Fibroblast of villous mesenchyme (primary cell): ENCODE results near the gene SLC17A2. TPM values are rescaled to one million over a fixed set of nuclear protein-coding genes. Genes with fewer than 3 reads are reported as not detected.

Experiments used
- DNase-seq: peaks from one replicate; pipeline ENCODE4 v3.0.0-alpha.2; 2010; ENCODE audit warnings: low read depth
- H3K4me3 ChIP-seq: 2 replicates; pipeline ENCODE4 v1.5.1; 2011; ENCODE audit warnings: low read depth, mild to moderate bottlenecking, low read length
- CTCF ChIP-seq: IDR thresholded peaks from 2 replicates; pipeline ENCODE4 v1.5.1; 2012; ENCODE audit warnings: low read depth, mild to moderate bottlenecking, low read length; ENCODE audit not compliant: insufficient read depth
- total RNA-seq: library from RNA; depleted of rRNA; stranded (reverse); fragments of >200 nt; gene quantifications from 2 replicates; pipeline ENCODE4 v1.2.3, GENCODE V29; 2012

The SLC17A2 gene
- total RNA-seq, 1 donor: not detected

GRCh38 chr6:25886066-25886465, 44.4 kb downstream of the SLC17A2 start:
- no peak overlapping the region for H3K4me3 ChIP-seq
- no peak for TF ChIP-seq CTCF
- no peak for DNase-seq

GRCh38 chr6:25883991-25884390, 46.5 kb downstream of the SLC17A2 start:
- no peak overlapping the region for H3K4me3 ChIP-seq
- DNase-seq: peak; percentile 46
- no peak for TF ChIP-seq CTCF

DNA sequence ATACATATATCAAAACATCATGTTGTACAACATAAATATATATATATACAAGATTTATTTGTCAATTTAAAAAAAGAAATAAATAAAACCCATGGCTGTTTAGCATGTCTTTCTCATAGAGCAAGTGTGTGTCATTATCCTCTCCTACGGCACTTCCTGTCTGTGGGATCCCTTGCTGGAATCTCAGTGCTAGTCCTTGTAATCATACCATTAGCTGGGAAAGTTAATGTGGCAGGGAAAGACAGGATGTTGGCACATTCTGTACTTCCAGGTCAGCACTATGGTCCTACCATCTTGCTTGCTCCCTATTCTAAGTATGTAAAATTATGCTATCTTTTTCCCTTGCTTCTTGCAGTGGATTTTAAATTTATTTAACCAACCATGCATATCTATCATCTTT, 47.0 kb downstream of the SLC17A2 start:
- H3K4me3 ChIP-seq: no peak overlapping the region
- no peak for DNase-seq
- TF ChIP-seq CTCF: no peak

DNA sequence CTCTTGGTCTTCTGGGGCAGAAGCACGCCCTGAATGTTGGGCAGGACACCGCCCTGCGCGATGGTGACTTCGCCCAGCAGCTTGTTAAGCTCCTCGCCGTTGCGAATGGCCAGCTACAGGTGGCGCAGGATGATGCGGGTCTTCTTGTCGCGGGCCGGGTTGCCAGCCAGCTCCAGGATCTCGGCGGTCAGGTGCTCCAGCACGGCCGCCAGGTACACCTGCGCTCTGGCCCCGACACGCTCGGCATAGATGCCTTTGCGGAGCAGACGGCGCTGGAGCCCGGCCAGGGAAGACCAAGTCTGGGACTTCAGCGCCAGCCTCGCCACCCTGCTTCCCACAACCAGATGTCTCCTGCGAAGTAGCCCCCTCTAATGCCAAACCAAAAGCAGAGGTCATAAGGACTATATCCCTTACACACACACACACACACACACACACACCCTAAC, 48.4 kb downstream of the SLC17A2 start:
- no peak for DNase-seq
- no peak for TF ChIP-seq CTCF
- H3K4me3 ChIP-seq: no peak overlapping the region

GRCh38 chr6:25880601-25881000, 49.9 kb downstream of the SLC17A2 start:
- H3K4me3 ChIP-seq: no peak overlapping the region
- DNase-seq: no peak
- no peak for TF ChIP-seq CTCF

- no peak for TF ChIP-seq CTCF
- no peak for DNase-seq
Measured at GRCh38 chr6:25878721-25879322, 51.7 kb downstream of the SLC17A2 start.

More at GRCh38 chr6:25878721-25879322, 51.7 kb downstream of the SLC17A2 start:
- no peak overlapping the region for H3K4me3 ChIP-seq
